Measurements from ENCODE around the gene SSH3.

The SSH3 gene

GRCh38 chr11:67310246-67311050 lies 7.1 kb downstream of the SSH3 start:
- H3K4me1 ChIP-seq (ENCODE audit: control insufficient read depth, low read depth, low read length): no peaks in the 10 kb centered on the region
- no peak overlapping the region for H2BK120ac ChIP-seq (ENCODE audit: low read depth, low read length)
- no peak overlapping the region for H2BK15ac ChIP-seq (replicated peaks; ENCODE audit: low read depth)
- no peak overlapping the region for H4K5ac ChIP-seq (ENCODE audit: low read length)
- no peak overlapping the region for H3K23ac ChIP-seq (ENCODE audit: low read length)
- H3K18ac ChIP-seq (ENCODE audit: low read length): no peak overlapping the region
- H3K79me2 ChIP-seq (ENCODE audit: control insufficient read depth, insufficient read depth, low read length): no peaks in the 10 kb centered on the region
- H2BK5ac ChIP-seq (ENCODE audit: low read length): no peak overlapping the region
- no peak overlapping the region for H3K4me2 ChIP-seq (ENCODE audit: low read length)
- no peak overlapping the region for H4K8ac ChIP-seq (ENCODE audit: low read depth, low read length)
- no CpG with 5 or more reads among the region's 19 CpGs for WGBS (ENCODE audit: extremely low coverage, insufficient coverage, low lambda C conversion rate)
- no peaks in the 10 kb centered on the region for H3K79me1 ChIP-seq (ENCODE audit: low read length)
- DNase-seq: no peak
- H3K56ac ChIP-seq (ENCODE audit: low read length): no peak overlapping the region
- no peaks in the 10 kb centered on the region for H3K36me3 ChIP-seq (ENCODE audit: control insufficient read depth, insufficient read depth, low read length)
- no peak overlapping the region for H3K4me3 ChIP-seq (ENCODE audit: low read length)
- H3K27me3 ChIP-seq (ENCODE audit: insufficient read depth, low read length, poor library complexity): no peaks in the 10 kb centered on the region
- no peak overlapping the region for H3K9ac ChIP-seq (ENCODE audit: low read length)
- no peak overlapping the region for H2AK5ac ChIP-seq (ENCODE audit: low read length)
- no peak overlapping the region for H3K27ac ChIP-seq (ENCODE audit: low read depth, low read length)
- no peak overlapping the region for H3K4ac ChIP-seq (ENCODE audit: low read depth, low read length)

DNA sequence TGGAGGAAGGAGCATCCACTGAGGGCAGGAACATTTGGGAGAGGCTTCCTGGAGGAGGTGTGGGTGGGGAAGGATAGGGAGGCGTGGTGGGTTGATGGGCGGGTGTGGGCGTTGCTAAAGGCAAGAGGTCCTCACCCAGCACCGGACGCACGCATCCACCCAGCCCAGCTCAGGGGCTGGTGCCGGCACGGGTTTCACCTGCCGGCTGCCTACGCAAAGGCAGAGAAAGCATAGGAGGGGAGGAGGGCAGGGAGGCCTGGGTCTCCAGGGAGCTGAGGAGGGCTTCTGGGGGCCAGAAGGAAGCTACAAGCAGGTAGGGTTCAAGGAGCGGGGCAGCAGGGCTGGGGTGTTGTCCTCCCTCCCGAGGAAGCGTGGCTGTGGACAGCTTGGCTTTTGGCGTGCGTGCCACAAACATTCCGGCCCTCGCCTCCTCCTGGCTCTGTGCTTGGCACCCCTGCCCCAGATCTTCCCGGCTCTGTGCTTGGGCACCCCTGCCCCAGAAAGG lies 7.8 kb downstream of the SSH3 start:
- Histone ChIP-seq H3K4me3 (ENCODE audit: low read length) (no peak overlapping the region), H2BK15ac (replicated peaks; ENCODE audit: low read depth) (no peak overlapping the region), H3K56ac (ENCODE audit: low read length) (no peak overlapping the region), H3K18ac (ENCODE audit: low read length) (no peak overlapping the region), H3K9ac (ENCODE audit: low read length) (no peak overlapping the region), H3K36me3 (ENCODE audit: control insufficient read depth, insufficient read depth, low read length) (no peaks in the 10 kb centered on the region), H2BK120ac (ENCODE audit: low read depth, low read length) (no peak overlapping the region), H3K79me1 (ENCODE audit: low read length) (no peaks in the 10 kb centered on the region), H3K4me2 (ENCODE audit: low read length) (no peak overlapping the region), H3K79me2 (ENCODE audit: control insufficient read depth, insufficient read depth, low read length) (no peaks in the 10 kb centered on the region), H2BK5ac (ENCODE audit: low read length) (no peak overlapping the region), H3K23ac (ENCODE audit: low read length) (no peak overlapping the region), H3K4me1 (ENCODE audit: control insufficient read depth, low read depth, low read length) (no peaks in the 10 kb centered on the region), H3K27ac (ENCODE audit: low read depth, low read length) (no peak overlapping the region), H4K8ac (ENCODE audit: low read depth, low read length) (no peak overlapping the region), H2AK5ac (ENCODE audit: low read length) (no peak overlapping the region), H3K4ac (ENCODE audit: low read depth, low read length) (no peak overlapping the region), H4K5ac (ENCODE audit: low read length) (no peak overlapping the region), H3K27me3 (ENCODE audit: insufficient read depth, low read length, poor library complexity) (no peaks in the 10 kb centered on the region)
- no CpG with 5 or more reads among the region's 18 CpGs for WGBS (ENCODE audit: extremely low coverage, insufficient coverage, low lambda C conversion rate)
- no peak for DNase-seq

DNA sequence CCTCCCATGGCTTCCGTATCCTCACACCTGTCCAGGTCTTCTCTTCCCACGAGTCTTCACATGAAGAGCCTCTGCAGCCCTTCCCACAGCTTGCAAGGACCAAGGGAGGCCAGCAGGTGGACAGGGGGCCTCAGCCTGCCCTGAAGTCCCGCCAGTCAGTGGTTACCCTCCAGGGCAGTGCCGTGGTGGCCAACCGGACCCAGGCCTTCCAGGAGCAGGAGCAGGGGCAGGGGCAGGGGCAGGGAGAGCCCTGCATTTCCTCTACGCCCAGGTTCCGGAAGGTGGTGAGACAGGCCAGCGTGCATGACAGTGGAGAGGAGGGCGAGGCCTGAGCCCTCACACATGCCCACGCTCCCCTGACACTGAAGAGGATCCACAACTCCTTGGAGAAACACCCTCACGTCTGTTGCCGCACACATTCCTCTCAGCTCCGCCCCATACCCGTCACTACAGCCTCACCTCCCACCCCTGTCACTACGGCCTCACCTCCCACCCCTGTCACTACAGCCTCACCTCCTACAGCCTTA lies 8.3 kb downstream of the SSH3 start:
- Histone ChIP-seq H2AK5ac (ENCODE audit: low read length) (no peak overlapping the region), H2BK15ac (replicated peaks; ENCODE audit: low read depth) (no peak overlapping the region), H3K27me3 (ENCODE audit: insufficient read depth, low read length, poor library complexity) (no peaks in the 10 kb centered on the region), H3K4ac (ENCODE audit: low read depth, low read length) (no peak overlapping the region), H3K79me1 (ENCODE audit: low read length) (no peaks in the 10 kb centered on the region), H2BK120ac (ENCODE audit: low read depth, low read length) (no peak overlapping the region), H3K23ac (ENCODE audit: low read length) (no peak overlapping the region), H3K4me3 (ENCODE audit: low read length) (no peak overlapping the region), H4K8ac (ENCODE audit: low read depth, low read length) (no peak overlapping the region), H3K79me2 (ENCODE audit: control insufficient read depth, insufficient read depth, low read length) (no peaks in the 10 kb centered on the region), H3K4me1 (ENCODE audit: control insufficient read depth, low read depth, low read length) (no peaks in the 10 kb centered on the region), H2BK5ac (ENCODE audit: low read length) (no peak overlapping the region), H3K18ac (ENCODE audit: low read length) (no peak overlapping the region), H3K56ac (ENCODE audit: low read length) (no peak overlapping the region), H3K4me2 (ENCODE audit: low read length) (no peak overlapping the region), H3K36me3 (ENCODE audit: control insufficient read depth, insufficient read depth, low read length) (no peaks in the 10 kb centered on the region), H4K5ac (ENCODE audit: low read length) (no peak overlapping the region), H3K9ac (ENCODE audit: low read length) (no peak overlapping the region), H3K27ac (ENCODE audit: low read depth, low read length) (no peak overlapping the region)
- no peak for DNase-seq
- WGBS (ENCODE audit: extremely low coverage, insufficient coverage, low lambda C conversion rate): no CpG with 5 or more reads among the region's 15 CpGs

GRCh38 chr11:67312187-67313021 lies 9.1 kb downstream of the SSH3 start:
- Histone ChIP-seq H2AK5ac (ENCODE audit: low read length) (no peak overlapping the region), H4K5ac (ENCODE audit: low read length) (no peak overlapping the region), H3K4ac (ENCODE audit: low read depth, low read length) (no peak overlapping the region), H3K4me1 (ENCODE audit: control insufficient read depth, low read depth, low read length) (no peaks in the 10 kb centered on the region), H2BK5ac (ENCODE audit: low read length) (no peak overlapping the region), H3K18ac (ENCODE audit: low read length) (no peak overlapping the region), H3K79me2 (ENCODE audit: control insufficient read depth, insufficient read depth, low read length) (no peaks in the 10 kb centered on the region), H3K4me3 (ENCODE audit: low read length) (no peak overlapping the region), H2BK120ac (ENCODE audit: low read depth, low read length) (no peak overlapping the region), H3K36me3 (ENCODE audit: control insufficient read depth, insufficient read depth, low read length) (no peaks in the 10 kb centered on the region), H2BK15ac (replicated peaks; ENCODE audit: low read depth) (no peak overlapping the region), H3K23ac (ENCODE audit: low read length) (no peak overlapping the region), H3K79me1 (ENCODE audit: low read length) (no peaks in the 10 kb centered on the region), H3K9ac (ENCODE audit: low read length) (no peak overlapping the region), H3K27me3 (ENCODE audit: insufficient read depth, low read length, poor library complexity) (no peaks in the 10 kb centered on the region), H3K56ac (ENCODE audit: low read length) (no peak overlapping the region), H3K4me2 (ENCODE audit: low read length) (no peak overlapping the region), H4K8ac (ENCODE audit: low read depth, low read length) (no peak overlapping the region), H3K27ac (ENCODE audit: low read depth, low read length) (no peak overlapping the region)
- no CpG with 5 or more reads among the region's 22 CpGs for WGBS (ENCODE audit: extremely low coverage, insufficient coverage, low lambda C conversion rate)
- DNase-seq: no peak

- no CpG with 5 or more reads among the region's 11 CpGs for WGBS (ENCODE audit: extremely low coverage, insufficient coverage, low lambda C conversion rate)
- no peak overlapping the region for H4K8ac ChIP-seq (ENCODE audit: low read depth, low read length)
- no peak overlapping the region for H3K4me3 ChIP-seq (ENCODE audit: low read length)
- no peak overlapping the region for H2AK5ac ChIP-seq (ENCODE audit: low read length)
- no peaks in the 10 kb centered on the region for H3K79me2 ChIP-seq (ENCODE audit: control insufficient read depth, insufficient read depth, low read length)
- no peaks in the 10 kb centered on the region for H3K79me1 ChIP-seq (ENCODE audit: low read length)
- H2BK5ac ChIP-seq (ENCODE audit: low read length): no peak overlapping the region
- no peak overlapping the region for H3K56ac ChIP-seq (ENCODE audit: low read length)
- H4K5ac ChIP-seq (ENCODE audit: low read length): no peak overlapping the region
- H3K23ac ChIP-seq (ENCODE audit: low read length): no peak overlapping the region
- DNase-seq: no peak
- peaks cover 2% of the 10 kb centered on the region for H3K27me3 ChIP-seq (ENCODE audit: insufficient read depth, low read length, poor library complexity)
- peaks cover under 1% of the 10 kb centered on the region for H3K4me1 ChIP-seq (ENCODE audit: control insufficient read depth, low read depth, low read length)
- H3K27ac ChIP-seq (ENCODE audit: low read depth, low read length): no peak overlapping the region
- H2BK120ac ChIP-seq (ENCODE audit: low read depth, low read length): no peak overlapping the region
- no peaks in the 10 kb centered on the region for H3K36me3 ChIP-seq (ENCODE audit: control insufficient read depth, insufficient read depth, low read length)
- H3K9ac ChIP-seq (ENCODE audit: low read length): no peak overlapping the region
- no peak overlapping the region for H3K18ac ChIP-seq (ENCODE audit: low read length)
- no peak overlapping the region for H2BK15ac ChIP-seq (replicated peaks; ENCODE audit: low read depth)
- no peak overlapping the region for H3K4me2 ChIP-seq (ENCODE audit: low read length)
- H3K4ac ChIP-seq (ENCODE audit: low read depth, low read length): no peak overlapping the region
Measured at GRCh38 chr11:67313125-67313890, 10.0 kb downstream of the SSH3 start.

Data from mesendoderm (in vitro differentiated cells).